GM23338 (cell line): Measurements from ENCODE around the gene USP9Y. TPM values are rescaled to one million over a fixed set of nuclear protein-coding genes. Genes with fewer than 3 reads are reported as not detected.

ENCODE experiments used
- ATAC-seq: fragments of 200-7000 bp; cut with Tn5 transposase; 3 replicates; pipeline ENCODE4 v1.9.1; 2020
- DNase-seq: peaks from one replicate; pipeline ENCODE4 v3.0.0-alpha.2; 2015; ENCODE audit warnings: low spot score
- H2AFZ ChIP-seq: fragments of 200-600 bp; sonication (generic); 2 replicates; pipeline ENCODE4 v1.8.0; 2016; ENCODE audit warnings: antibody characterized with exemption, mild to moderate bottlenecking, moderate library complexity
- H3F3A ChIP-seq: fragments of 200-600 bp; sonication (generic); replicated peaks from 2 replicates; pipeline ENCODE4 v1.8.0; 2017; ENCODE audit warnings: antibody characterized with exemption, mixed run types, low read depth
- H3K27ac ChIP-seq: fragments of 200-600 bp; sonication (generic); 2 replicates; pipeline ENCODE4 v1.6.1; 2016; ENCODE audit warnings: low read depth
- H3K27me3 ChIP-seq: fragments of 200-600 bp; sonication (generic); 2 replicates; pipeline ENCODE4 v1.8.0; 2016; ENCODE audit warnings: mild to moderate bottlenecking, mixed run types, moderate library complexity; ENCODE audit not compliant: insufficient read depth
- H3K36me3 ChIP-seq: fragments of 200-600 bp; sonication (generic); 2 replicates; pipeline ENCODE4 v1.8.0; 2016; ENCODE audit warnings: mild to moderate bottlenecking; ENCODE audit not compliant: insufficient read depth
- H3K4me1 ChIP-seq: fragments of 200-600 bp; sonication (generic); 2 replicates; pipeline ENCODE4 v1.8.0; 2016; ENCODE audit warnings: mild to moderate bottlenecking, moderate library complexity; ENCODE audit not compliant: insufficient read depth
- H3K4me2 ChIP-seq: fragments of 200-600 bp; sonication (generic); 2 replicates; pipeline ENCODE4 v1.7.1; 2017; ENCODE audit warnings: mixed run types
- H3K4me3 ChIP-seq: fragments of 200-600 bp; sonication (generic); 2 replicates; pipeline ENCODE4 v1.6.1; 2016; ENCODE audit warnings: mixed run types
- H3K79me2 ChIP-seq: fragments of 200-600 bp; sonication (generic); replicated peaks from 2 replicates; pipeline ENCODE4 v1.8.0; 2017; ENCODE audit warnings: mild to moderate bottlenecking; ENCODE audit not compliant: insufficient read depth
- H3K9me2 ChIP-seq: fragments of 200-600 bp; sonication (generic); 2 replicates; pipeline ENCODE4 v1.8.0; 2017; ENCODE audit not compliant: insufficient read depth
- H4K20me1 ChIP-seq: fragments of 200-600 bp; sonication (generic); replicated peaks from 2 replicates; pipeline ENCODE4 v1.8.0; 2017; ENCODE audit warnings: mild to moderate bottlenecking; ENCODE audit not compliant: insufficient read depth
- H3K27ac Mint-ChIP-seq: 2 replicates; pipeline ENCODE4 v1.8.0; 2020; ENCODE audit warnings: inconsistent platforms, mild to moderate bottlenecking, moderate library complexity, mixed read lengths
- H3K27me3 Mint-ChIP-seq: 3 replicates; pipeline ENCODE4 v1.8.0; 2022; ENCODE audit warnings: low read depth, mild to moderate bottlenecking, moderate library complexity, mixed read lengths, inconsistent platforms; ENCODE audit not compliant: insufficient read depth, poor library complexity
- H3K36me3 Mint-ChIP-seq: 3 replicates; pipeline ENCODE4 v1.8.0; 2021; ENCODE audit warnings: low read depth, mild to moderate bottlenecking, inconsistent platforms, moderate library complexity, mixed read lengths
- H3K4me1 Mint-ChIP-seq: 3 replicates; pipeline ENCODE4 v1.8.0; 2020; ENCODE audit warnings: mild to moderate bottlenecking, inconsistent platforms, mixed read lengths
- H3K4me3 Mint-ChIP-seq: 3 replicates; pipeline ENCODE4 v1.8.0; 2021; ENCODE audit warnings: moderate library complexity, mild to moderate bottlenecking, inconsistent platforms, mixed read lengths
- H3K9me3 Mint-ChIP-seq: 3 replicates; pipeline ENCODE4 v1.8.0; 2020; ENCODE audit warnings: moderate library complexity, mild to moderate bottlenecking, inconsistent platforms, mixed read lengths
- CREB1 ChIP-seq: fragments of 250-450 bp; sonication (Bioruptor Pico); IDR thresholded peaks from 2 replicates; pipeline ENCODE4 v1.5.0; 2020; ENCODE audit warnings: low read depth, mild to moderate bottlenecking, moderate library complexity
- CTCF ChIP-seq, 2 experiments: fragments of 200-600 bp in 1 of 2; sonication (generic) in 1 of 2; conservative IDR thresholded peaks; 2 replicates each; pipeline versions ENCODE4 v1.5.1 to v1.6.1; 2016 to 2017; ENCODE audit warnings: antibody characterized with exemption in 2 of 2, low read depth in 2 of 2, mild to moderate bottlenecking in 2 of 2, moderate library complexity in 1 of 2
- ETS1 ChIP-seq: IDR thresholded peaks from 2 replicates; pipeline ENCODE4 v1.6.1; 2016; ENCODE audit warnings: antibody characterized with exemption
- EZH2 ChIP-seq: fragments of 200-600 bp; sonication (generic); IDR thresholded peaks from one replicate; pipeline ENCODE4 v1.8.0; 2017; ENCODE audit warnings: antibody characterized with exemption, mild to moderate bottlenecking, low read depth; ENCODE audit not compliant: unreplicated experiment
- EZH2phosphoT487 ChIP-seq: fragments of 200-600 bp; sonication (generic); IDR thresholded peaks from one replicate; pipeline ENCODE4 v1.8.1; 2018; ENCODE audit warnings: antibody characterized with exemption; ENCODE audit not compliant: unreplicated experiment
- JUNB ChIP-seq: IDR thresholded peaks from one replicate; pipeline ENCODE4 v1.6.1; 2016; ENCODE audit warnings: antibody characterized with exemption; ENCODE audit not compliant: unreplicated experiment
- NANOG ChIP-seq: IDR thresholded peaks from 2 replicates; pipeline ENCODE4 v1.6.1; 2016; ENCODE audit warnings: antibody characterized with exemption, borderline replicate concordance
- POLR2AphosphoS5 ChIP-seq: IDR thresholded peaks from 2 replicates; pipeline ENCODE4 v1.6.1; 2016; ENCODE audit warnings: antibody characterized with exemption, low read depth
- REST ChIP-seq: IDR thresholded peaks from one replicate; pipeline ENCODE4 v1.6.1; 2018; ENCODE audit warnings: antibody characterized with exemption; ENCODE audit not compliant: unreplicated experiment
- STAT1 ChIP-seq: IDR thresholded peaks from one replicate; pipeline ENCODE4 v1.6.1; 2016; ENCODE audit warnings: antibody characterized with exemption; ENCODE audit not compliant: unreplicated experiment
- ZNF114 ChIP-seq: fragments of 250-450 bp; sonication (Bioruptor Pico); IDR thresholded peaks from 2 replicates; pipeline ENCODE4 v1.5.0; 2020; ENCODE audit warnings: mild to moderate bottlenecking, moderate library complexity
- ZNF331 ChIP-seq: fragments of 250-450 bp; sonication (Bioruptor Pico); IDR thresholded peaks from 2 replicates; pipeline ENCODE4 v1.5.0; 2020; ENCODE audit warnings: low read depth, mild to moderate bottlenecking, moderate library complexity
- ZNF462 ChIP-seq: fragments of 250-450 bp; sonication (Bioruptor Pico); IDR thresholded peaks from 2 replicates; pipeline ENCODE4 v1.5.0; 2020; ENCODE audit warnings: mild to moderate bottlenecking, moderate library complexity
- polyA plus RNA-seq: library from polyadenylated mRNA; unstranded; fragments of >200 nt; fragmentation: Nextera tagmentation; extraction: Ambion mirVana; gene quantifications from 2 replicates; pipeline ENCODE4 v1.2.1, GENCODE V29; 2016
- total RNA-seq: library from RNA; depleted of rRNA; stranded (reverse); fragments of >200 nt; shearing (Covaris generic); gene quantifications from 2 replicates; pipeline ENCODE4 v1.2.3, GENCODE V29; 2014

The USP9Y gene
- total and polyA plus RNA-seq, 2 experiments from 2014 or later, result 23.7 to 49.0 TPM

GRCh38 chrY:12898604-12899003 lies 197.6 kb downstream of the USP9Y start:
- no peaks in the 10 kb centered on the region for H3K9me2 ChIP-seq
- H3K79me2 ChIP-seq, result no peaks in the 10 kb centered on the region
- H3K27me3 ChIP-seq, result no peaks in the 10 kb centered on the region
- Mint-ChIP-seq H3K4me3 (no peak overlapping the region), H3K4me1 (no peaks in the 10 kb centered on the region), H3K36me3 (no peaks in the 10 kb centered on the region), H3K27ac (no peak overlapping the region), H3K9me3 (no peaks in the 10 kb centered on the region), H3K27me3 (no peaks in the 10 kb centered on the region)
- TF ChIP-seq POLR2AphosphoS5, result no peak
- no peak for TF ChIP-seq ZNF462
- no peak for TF ChIP-seq JUNB
- no peak for TF ChIP-seq NANOG
- TF ChIP-seq ZNF114 (CRISPR knock-in tag), result no peak
- TF ChIP-seq ZNF331 (CRISPR knock-in tag), result no peak
- no peak for TF ChIP-seq REST
- TF ChIP-seq EZH2phosphoT487, result no peak
- no peak for TF ChIP-seq CREB1
- TF ChIP-seq STAT1, result no peak
- no peak for TF ChIP-seq ETS1
- TF ChIP-seq CTCF (conservative IDR thresholded peaks at IDR 0.05; ENCODE audit: low read depth in 2 of 2), result no peak
- TF ChIP-seq EZH2, result no peak
- H3K36me3 ChIP-seq, result no peaks in the 10 kb centered on the region
- H3F3A ChIP-seq, result no peaks in the 10 kb centered on the region
- H2AFZ ChIP-seq, result no peak overlapping the region
- H3K4me2 ChIP-seq, result no peak overlapping the region
- no peaks in the 10 kb centered on the region for H4K20me1 ChIP-seq
- DNase-seq (no peak), ATAC-seq (no peak)
- no peaks in the 10 kb centered on the region for H3K4me1 ChIP-seq
- no peak overlapping the region for H3K4me3 ChIP-seq
- no peak overlapping the region for H3K27ac ChIP-seq
